IMR-90 (cell line): Measurements from ENCODE around the gene INO80. TPM values are rescaled to one million over a fixed set of nuclear protein-coding genes. Genes with fewer than 3 reads are reported as not detected.

Source experiments
- ATAC-seq: fragments of 200-7000 bp; cut with Tn5 transposase; 2 replicates; pipeline ENCODE4 v1.9.1; 2020; ENCODE audit warnings: low read depth, mild to moderate bottlenecking, moderate library complexity
- BruUV-seq: library from RNA; stranded (reverse); fragments of 400-500 nt; replicated peaks from 2 replicates; lab custom pipeline; 2021; lab: Mats Ljungman, UMichigan
- CTCF ChIA-PET: fragments of 300-600 bp; formaldehyde crosslinking; extraction: SDS; loops from one replicate; lab custom pipeline; 2021; ENCODE audit warnings: antibody characterized with exemption; lab: Yijun Ruan, JAX
- POLR2A ChIA-PET: fragments of 300-600 bp; sonication (Branson Sonifier 250); formaldehyde crosslinking; loops from one replicate; lab custom pipeline; 2022; ENCODE audit warnings: antibody characterized with exemption; ENCODE audit not compliant: unreplicated experiment; lab: Charles Lee
- DNase-seq: peaks from one replicate; pipeline ENCODE4 v3.0.0; 2013
- H2AFZ ChIP-seq: replicated peaks from 2 replicates; pipeline ENCODE3; 2013; ENCODE audit warnings: low read length, mild to moderate bottlenecking; ENCODE audit not compliant: poor library complexity
- H2AK5ac ChIP-seq: 2 replicates; pipeline ENCODE4 v1.6.1; 2013; ENCODE audit warnings: low read depth, low read length, inconsistent platforms
- H2AK9ac ChIP-seq: replicated peaks from 2 replicates; pipeline ENCODE3; 2013; ENCODE audit warnings: mild to moderate bottlenecking, low read depth, low read length, moderate library complexity; ENCODE audit not compliant: poor library complexity
- H2BK120ac ChIP-seq: 2 replicates; pipeline ENCODE4 v1.6.1; 2013; ENCODE audit warnings: low read depth, low read length, inconsistent platforms
- H2BK15ac ChIP-seq: 3 replicates; pipeline ENCODE4 v1.6.1; 2013; ENCODE audit warnings: low read depth, low read length, inconsistent platforms
- H2BK20ac ChIP-seq: 2 replicates; pipeline ENCODE4 v1.6.1; 2013; ENCODE audit warnings: low read depth, mild to moderate bottlenecking, inconsistent platforms, low read length, moderate library complexity
- H2BK5ac ChIP-seq: 2 replicates; pipeline ENCODE4 v1.6.1; 2013; ENCODE audit warnings: mild to moderate bottlenecking, low read depth, low read length, inconsistent platforms; ENCODE audit not compliant: poor library complexity, severe bottlenecking
- H3K14ac ChIP-seq: replicated peaks from 2 replicates; pipeline ENCODE4 v1.6.1; 2013; ENCODE audit warnings: low read depth, low read length, inconsistent platforms
- H3K18ac ChIP-seq: 2 replicates; pipeline ENCODE4 v1.6.1; 2013; ENCODE audit warnings: low read depth, low read length, control low read depth
- H3K23ac ChIP-seq: 2 replicates; pipeline ENCODE4 v1.6.1; 2013; ENCODE audit warnings: low read depth, low read length, inconsistent platforms
- H3K27ac ChIP-seq: 2 replicates; pipeline ENCODE4 v1.5.1; 2013; ENCODE audit warnings: mild to moderate bottlenecking, control low read depth, low read length; ENCODE audit not compliant: insufficient read depth
- H3K27me3 ChIP-seq: 2 replicates; pipeline ENCODE4 v1.6.1; 2013; ENCODE audit warnings: low read length; ENCODE audit not compliant: control insufficient read depth, insufficient read depth
- H3K36me3 ChIP-seq: 2 replicates; pipeline ENCODE4 v1.6.1; 2013; ENCODE audit warnings: low read length, mixed read lengths; ENCODE audit not compliant: control insufficient read depth, insufficient read depth
- H3K4ac ChIP-seq: 2 replicates; pipeline ENCODE4 v1.6.1; 2013; ENCODE audit warnings: low read depth, low read length, inconsistent platforms
- H3K4me1 ChIP-seq: 2 replicates; pipeline ENCODE4 v1.6.1; 2013; ENCODE audit warnings: low read length, mixed read lengths; ENCODE audit not compliant: control insufficient read depth, insufficient read depth
- H3K4me2 ChIP-seq: 2 replicates; pipeline ENCODE4 v1.6.1; 2013; ENCODE audit warnings: low read depth, mild to moderate bottlenecking, control low read depth, low read length, moderate library complexity
- H3K4me3 ChIP-seq: 2 replicates; pipeline ENCODE4 v1.5.1; 2013; ENCODE audit warnings: low read depth, mild to moderate bottlenecking, control low read depth, low read length, moderate library complexity; ENCODE audit not compliant: insufficient read depth
- H3K56ac ChIP-seq: 2 replicates; pipeline ENCODE4 v1.6.1; 2013; ENCODE audit warnings: low read length, inconsistent platforms; ENCODE audit not compliant: insufficient read depth; ENCODE audit errors: extremely low read depth
- H3K79me1 ChIP-seq, 2 experiments: 2 replicates each; pipeline ENCODE4 v1.6.1; 2013; ENCODE audit warnings: low read length in 2 of 2, inconsistent platforms in 1 of 2, low read depth in 1 of 2
- H3K9ac ChIP-seq: 2 replicates; pipeline ENCODE4 v1.6.1; 2013; ENCODE audit warnings: low read depth, low read length, control low read depth
- H3K9me1 ChIP-seq: 2 replicates; pipeline ENCODE4 v1.6.1; 2013; ENCODE audit warnings: low read length, inconsistent platforms; ENCODE audit not compliant: insufficient read depth
- H3K9me3 ChIP-seq: 2 replicates; pipeline ENCODE4 v1.6.1; 2013; ENCODE audit warnings: low read length; ENCODE audit not compliant: control insufficient read depth, insufficient read depth
- H4K20me1 ChIP-seq: 2 replicates; pipeline ENCODE4 v1.6.1; 2013; ENCODE audit warnings: low read length, inconsistent platforms; ENCODE audit not compliant: insufficient read depth
- H4K5ac ChIP-seq: 2 replicates; pipeline ENCODE4 v1.6.1; 2013; ENCODE audit warnings: mild to moderate bottlenecking, low read depth, low read length, control low read depth
- H4K8ac ChIP-seq, 2 experiments: 2 replicates each; pipeline ENCODE4 v1.6.1; 2013; ENCODE audit warnings: low read depth in 2 of 2, low read length in 2 of 2, control low read depth in 1 of 2, inconsistent platforms in 1 of 2
- H4K91ac ChIP-seq: 2 replicates; pipeline ENCODE4 v1.6.1; 2013; ENCODE audit warnings: low read depth, low read length, inconsistent platforms; ENCODE audit not compliant: insufficient read depth
- BHLHE40 ChIP-seq: fragments of 150-350 bp; IDR thresholded peaks from 2 replicates; pipeline ENCODE4 v1.6.1; 2016; ENCODE audit warnings: mild to moderate bottlenecking, low read depth, low read length
- CHD1 ChIP-seq: IDR thresholded peaks from 2 replicates; pipeline ENCODE4 v1.6.1; 2012; ENCODE audit warnings: low read depth, low read length, improper control_type of control experiment
- FOS ChIP-seq: fragments of 150-350 bp; IDR thresholded peaks from 2 replicates; pipeline ENCODE4 v1.6.1; 2016; ENCODE audit warnings: low read depth, low read length
- MAFK ChIP-seq: IDR thresholded peaks from 2 replicates; pipeline ENCODE4 v1.6.1; 2012; ENCODE audit warnings: low read depth, low read length, improper control_type of control experiment
- MAZ ChIP-seq: IDR thresholded peaks from 2 replicates; pipeline ENCODE4 v1.6.1; 2012; ENCODE audit warnings: low read depth, mild to moderate bottlenecking, low read length, improper control_type of control experiment, moderate library complexity, borderline replicate concordance
- MXI1 ChIP-seq: IDR thresholded peaks from 2 replicates; pipeline ENCODE4 v1.6.1; 2012; ENCODE audit warnings: low read depth, mild to moderate bottlenecking, low read length, moderate library complexity, borderline replicate concordance
- POLR2A ChIP-seq: IDR thresholded peaks from 2 replicates; pipeline ENCODE4 v1.6.1; 2012; ENCODE audit warnings: mild to moderate bottlenecking, low read depth, low read length
- RAD21 ChIP-seq: IDR thresholded peaks from 2 replicates; pipeline ENCODE4 v1.6.1; 2012; ENCODE audit warnings: low read length, improper control_type of control experiment
- RCOR1 ChIP-seq: IDR thresholded peaks from 2 replicates; pipeline ENCODE4 v1.6.1; 2012; ENCODE audit warnings: mild to moderate bottlenecking, low read length, improper control_type of control experiment; ENCODE audit not compliant: insufficient replicate concordance
- RFX5 ChIP-seq: IDR thresholded peaks from 2 replicates; pipeline ENCODE4 v1.8.0; 2012; ENCODE audit warnings: low read depth, mild to moderate bottlenecking, low read length, moderate library complexity
- SMC3 ChIP-seq: fragments of 150-350 bp; IDR thresholded peaks from 2 replicates; pipeline ENCODE4 v1.6.1; 2016; ENCODE audit warnings: low read depth, mild to moderate bottlenecking, antibody characterized with exemption, low read length, moderate library complexity
- USF2 ChIP-seq: fragments of 150-350 bp; IDR thresholded peaks from 2 replicates; pipeline ENCODE4 v1.6.1; 2017; ENCODE audit warnings: mild to moderate bottlenecking, antibody characterized with exemption, low read length, low read depth
- WGBS, 2 experiments: methylation state at CpG; one replicate each; pipeline versions ENCODE4 v1.1.5 to v1.1.7; 2013; ENCODE audit warnings: missing lambda C conversion rate in 2 of 2; ENCODE audit not compliant: insufficient read length in 1 of 2; ENCODE audit errors: extremely low coverage in 2 of 2; 5-methylcytosine and 5-hydroxymethylcytosine counted together
- dilution Hi-C: fragments of 300-500 bp; cut with HindIII; formaldehyde crosslinking; loops from one replicate; pipeline ENCODE4 v1.14.3; 2018; ENCODE audit warnings: low sequenced_read_pairs; ENCODE audit not compliant: unreplicated experiment
- in situ Hi-C: fragments of 300-500 bp; cut with MboI; formaldehyde crosslinking; loops from 3 replicates; pipeline ENCODE4 v1.14.3; 2019; ENCODE audit warnings: low sequenced_read_pairs, inconsistent platforms, mixed read lengths
- intact Hi-C: fragments of 100-400 bp; cut with micrococcal nuclease; formaldehyde crosslinking; loops from 2 replicates; pipeline ENCODE4 v1.10.0; 2022
- polyA plus RNA-seq, 3 experiments: library from polyadenylated mRNA; depleted of rRNA; stranded (reverse); fragments of >200 nt; gene quantifications; 2 replicates each; pipeline ENCODE4 v1.2.3, GENCODE V29; 2012; ENCODE audit warnings: low replicate concordance in 1 of 3
- total RNA-seq: library from RNA; depleted of rRNA; stranded (reverse); fragments of >200 nt; gene quantifications from 2 replicates; pipeline ENCODE4 v1.2.3, GENCODE V29; 2012
- TF ChIP-seq, protein P1 (sequence below): fragments of 150-350 bp; IDR thresholded peaks from 2 replicates; pipeline ENCODE4 v1.6.1; 2016; ENCODE audit warnings: low read depth, mild to moderate bottlenecking, low read length, moderate library complexity, borderline replicate concordance

Gene INO80
- total and polyA plus RNA-seq, 2 of the 4 experiments (the other 2 are of a cell fraction): 6.0 to 13.3 TPM

DNA sequence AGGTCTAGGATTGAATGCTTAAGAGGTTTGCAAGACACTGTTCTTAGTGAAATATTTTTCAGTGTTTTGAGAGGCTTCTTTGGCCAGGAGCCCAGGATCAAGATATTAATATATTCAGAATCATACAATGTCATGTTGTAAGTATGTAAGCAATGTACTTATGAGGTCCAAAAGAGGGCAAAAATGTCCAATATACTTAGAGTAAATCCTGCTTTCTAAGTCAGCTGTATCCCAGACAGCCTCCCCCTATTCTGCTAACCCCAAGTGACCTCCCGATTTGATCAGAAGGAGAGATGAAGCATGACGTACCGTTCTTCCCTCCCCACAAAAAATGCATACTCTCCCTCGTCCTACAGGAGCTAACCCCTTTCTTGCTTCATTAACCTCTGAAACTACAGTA is 91.9 kb downstream of the INO80 start:
- no peak for TF ChIP-seq RCOR1
- TF ChIP-seq FOS: no peak
- no peak for TF ChIP-seq RAD21
- no peak for TF ChIP-seq MAZ
- no peak for TF ChIP-seq CHD1
- TF ChIP-seq USF2: no peak
- no peak for TF ChIP-seq BHLHE40
- TF ChIP-seq SMC3: no peak
- no peak for TF ChIP-seq MAFK
- TF ChIP-seq, protein P1, sequence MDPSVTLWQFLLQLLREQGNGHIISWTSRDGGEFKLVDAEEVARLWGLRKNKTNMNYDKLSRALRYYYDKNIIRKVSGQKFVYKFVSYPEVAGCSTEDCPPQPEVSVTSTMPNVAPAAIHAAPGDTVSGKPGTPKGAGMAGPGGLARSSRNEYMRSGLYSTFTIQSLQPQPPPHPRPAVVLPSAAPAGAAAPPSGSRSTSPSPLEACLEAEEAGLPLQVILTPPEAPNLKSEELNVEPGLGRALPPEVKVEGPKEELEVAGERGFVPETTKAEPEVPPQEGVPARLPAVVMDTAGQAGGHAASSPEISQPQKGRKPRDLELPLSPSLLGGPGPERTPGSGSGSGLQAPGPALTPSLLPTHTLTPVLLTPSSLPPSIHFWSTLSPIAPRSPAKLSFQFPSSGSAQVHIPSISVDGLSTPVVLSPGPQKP: no peak
- no peak for TF ChIP-seq RFX5
- no peak for TF ChIP-seq MXI1
- TF ChIP-seq POLR2A: no peak
- peak overlapping the region; percentile 26; the same call in 1 of the 2 replicates for H2BK120ac ChIP-seq
- H2AFZ ChIP-seq: no peak overlapping the region
- 0 out of 2 replicates have a peak overlapping the region, but pooled peaks have one; percentile 2 for H2BK20ac ChIP-seq
- H3K18ac ChIP-seq: peak overlapping the region; percentile 27
- no peaks in the 10 kb centered on the region for H4K20me1 ChIP-seq
- DNase-seq: peak; percentile 92
- H4K8ac ChIP-seq: peak overlapping the region in 1 of 2 experiments; percentile 23; a peak in 3 of 4 replicates
- peak overlapping the region; percentile 8; the same call in 1 of the 2 replicates for H4K5ac ChIP-seq
- H3K4me2 ChIP-seq: peak overlapping the region; percentile 40
- H2BK5ac ChIP-seq: peak overlapping the region; percentile 87
- no peaks in the 10 kb centered on the region for H3K27me3 ChIP-seq
- peak overlapping the region; percentile 2; the same call in 1 of the 2 replicates for H3K14ac ChIP-seq
- H2AK5ac ChIP-seq: 0 out of 2 replicates have a peak overlapping the region, but pooled peaks have one; percentile 1
- H3K4ac ChIP-seq: peak overlapping the region; percentile 3
- no peak overlapping the region for H3K23ac ChIP-seq
- H4K91ac ChIP-seq: no peak overlapping the region
- no peak overlapping the region for H2BK15ac ChIP-seq
- peaks cover 9% of the 10 kb centered on the region for H3K4me1 ChIP-seq
- ATAC-seq: peak; percentile 88
- ChIA-PET CTCF (interaction anchor here (0.9 to 1.0 kb wide), 3 partner anchors 12 to 94 kb away, joined by 3 to 4 read pairs (median 3); no protein-coding TSS in a partner anchor), POLR2A (no interaction called here)
- peaks cover 14 to 38% of the 10 kb centered on the region in 2 experiments for H3K79me1 ChIP-seq
- peak overlapping the region; percentile 72; the same call in 1 of the 2 replicates for H3K27ac ChIP-seq
- in situ Hi-C loops (loop anchor here (5.0 to 10.0 kb wide), 2 partner anchors 82 to 119 kb away; no protein-coding TSS in a partner anchor), dilution Hi-C loops (no loop called here), intact Hi-C loops (loop anchor here (2.0 to 5.0 kb wide), 2 partner anchors 82 to 161 kb away; no protein-coding TSS in a partner anchor)
- 5% methylated on average over 4 of the region's 4 CpGs; no CpG with 5 or more reads in 1 of the 2 experiments for WGBS, 2 experiments
- H3K36me3 ChIP-seq: peaks cover 5% of the 10 kb centered on the region
- no peaks in the 10 kb centered on the region for H3K9me1 ChIP-seq
- no peak overlapping the region for H3K4me3 ChIP-seq
- no peak overlapping the region for H3K56ac ChIP-seq
- no peak overlapping the region for H2AK9ac ChIP-seq
- H3K9ac ChIP-seq: peak overlapping the region; percentile 17
- H3K9me3 ChIP-seq: no peaks in the 10 kb centered on the region
- no TSS peak for BruUV-seq
